Measurements from ENCODE around the gene DGCR8.
A peak's percentile ranks its signal among the peaks of the same experiment; 100 is the strongest.

DGCR8 gene

GRCh38 chr22:20079745-20080444 lies at the start of gene DGCR8:
DGCR8 (plus strand) TSS chr22:20080241; CDS start chr22:20085964, 5,723 bp downstream.
- DNase-seq = peak; percentile 60

GRCh38 chr22:20031732-20032406 lies 48.2 kb upstream of the DGCR8 start:
- peak; percentile 47 for DNase-seq

- DNase-seq = no peak
Observed at GRCh38 chr22:20032407-20032991, 47.5 kb upstream of the DGCR8 start.

GRCh38 chr22:20033045-20033706 lies 46.9 kb upstream of the DGCR8 start:
- DNase-seq = no peak

- no peak for DNase-seq
Observed at GRCh38 chr22:20034143-20034542, 45.9 kb upstream of the DGCR8 start.

- DNase-seq = no peak
Observed at GRCh38 chr22:20035375-20036083, 44.5 kb upstream of the DGCR8 start.

- no peak for DNase-seq
Observed at GRCh38 chr22:20036084-20036482, 44.0 kb upstream of the DGCR8 start.

- DNase-seq = no peak
Observed at GRCh38 chr22:20036535-20037392, 43.3 kb upstream of the DGCR8 start.

- no peak for DNase-seq
Observed at GRCh38 chr22:20037419-20037818, 42.6 kb upstream of the DGCR8 start.

GRCh38 chr22:20038574-20038973 lies 41.5 kb upstream of the DGCR8 start:
- no peak for DNase-seq

GRCh38 chr22:20039683-20040325 lies 40.2 kb upstream of the DGCR8 start:
- DNase-seq = no peak

- no peak for DNase-seq
Observed at GRCh38 chr22:20040327-20041200, 39.5 kb upstream of the DGCR8 start.

- no peak for DNase-seq
Observed at GRCh38 chr22:20043057-20043996, 36.7 kb upstream of the DGCR8 start.

GRCh38 chr22:20043997-20044342 lies 36.1 kb upstream of the DGCR8 start:
- DNase-seq = no peak

- no peak for DNase-seq
Observed at GRCh38 chr22:20044495-20045151, 35.4 kb upstream of the DGCR8 start.

GRCh38 chr22:20046730-20047129 lies 33.3 kb upstream of the DGCR8 start:
- DNase-seq = no peak

GRCh38 chr22:20051927-20052308 lies 28.1 kb upstream of the DGCR8 start:
- no peak for DNase-seq

GRCh38 chr22:20052309-20053259 lies 27.5 kb upstream of the DGCR8 start:
- no peak for DNase-seq

Measured in activated CD4-positive, alpha-beta T cell treated with anti-CD3 and anti-CD28 coated beads, Interleukin-2, amount 50 U/mL, for 1 hour (primary cell).